OCI-LY7 (cell line): ENCODE measurements around the gene TRERF1.

Experiments
- CTCF ChIP-seq: fragments of 200-600 bp; sonication (generic); conservative IDR thresholded peaks from 2 replicates; pipeline ENCODE4 v1.5.1; 2014; ENCODE audit warnings: mild to moderate bottlenecking, antibody characterized with exemption, low read length, moderate library complexity, mixed read lengths
- EZH2phosphoT487 ChIP-seq: fragments of 200-600 bp; sonication (generic); IDR thresholded peaks from 2 replicates; pipeline ENCODE4 v1.6.1; 2018; ENCODE audit warnings: low read depth, borderline replicate concordance, mild to moderate bottlenecking, mixed run types, antibody characterized with exemption, low read length, moderate library complexity, mixed read lengths

GRCh38 chr6:42459888-42460287 lies 8.2 kb upstream of the TRERF1 start:
- TF ChIP-seq CTCF (no peak), EZH2phosphoT487 (no peak)
